Measurements from ENCODE around the gene FOXL3. TPM values are rescaled to one million over a fixed set of nuclear protein-coding genes. Genes with fewer than 3 reads are reported as not detected.

Gene FOXL3
- total and polyA plus RNA-seq, 2 experiments from 2014 or later: not detected

DNA sequence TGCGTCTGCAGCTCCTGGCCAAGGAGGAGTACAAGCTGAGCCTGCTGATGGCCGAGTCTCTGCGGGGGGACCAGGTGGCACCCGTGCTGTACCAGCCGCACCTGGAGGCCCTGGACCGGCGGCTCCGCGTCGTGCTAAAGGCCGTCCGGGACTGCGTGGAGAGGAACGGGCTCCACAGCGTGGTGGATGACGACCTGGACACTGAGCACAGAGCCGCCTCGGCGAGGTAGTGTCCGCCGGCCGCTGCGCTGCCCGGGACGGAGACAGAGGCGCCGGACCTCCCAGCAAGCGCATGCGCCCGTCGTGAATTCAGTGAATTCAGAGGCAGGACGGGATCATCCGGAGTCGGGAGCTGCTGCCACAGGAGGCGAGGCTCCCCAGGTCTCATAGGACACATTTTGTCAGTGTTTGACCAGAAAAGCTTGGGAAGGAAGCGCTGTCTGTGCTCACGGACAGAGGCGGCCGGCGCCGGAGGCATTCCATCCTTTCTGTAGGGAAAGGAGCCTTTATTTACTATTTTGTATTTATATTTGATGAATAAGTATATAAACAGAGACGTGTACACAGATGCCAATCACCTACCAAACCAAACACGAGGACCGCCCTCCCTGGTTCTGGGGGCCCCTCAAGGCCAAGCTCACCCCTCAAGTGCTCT, 30.1 kb upstream of the FOXL3 start:
- Histone ChIP-seq H3K36me3 (ENCODE audit: insufficient read depth) (peaks cover 10% of the 10 kb centered on the region; the same call in 1 of the 2 replicates), H4K20me1 (replicated peaks; ENCODE audit: insufficient read depth) (no peaks in the 10 kb centered on the region), H2AFZ (no peak overlapping the region), H3K79me2 (replicated peaks; ENCODE audit: insufficient read depth) (no peaks in the 10 kb centered on the region), H3K27ac (ENCODE audit: low read depth) (no peak overlapping the region), H3K4me1 (ENCODE audit: insufficient read depth) (no peaks in the 10 kb centered on the region), H3K27me3 (ENCODE audit: insufficient read depth) (no peaks in the 10 kb centered on the region), H3K9me2 (ENCODE audit: insufficient read depth) (no peaks in the 10 kb centered on the region), H3F3A (replicated peaks; ENCODE audit: low read depth) (peaks cover 7% of the 10 kb centered on the region; the same call in 1 of the 2 replicates), H3K4me2 (no peak overlapping the region), H3K4me3 (no peak overlapping the region)
- Mint-ChIP-seq H3K4me3 (no peak overlapping the region), H3K4me1 (no peaks in the 10 kb centered on the region; the same call in 2 of the 3 replicates), H3K36me3 (ENCODE audit: low read depth) (peaks cover 87% of the 10 kb centered on the region), H3K27me3 (ENCODE audit: insufficient read depth, low read depth, poor library complexity) (peaks cover 45% of the 10 kb centered on the region), H3K9me3 (peaks cover 86% of the 10 kb centered on the region), H3K27ac (no peak overlapping the region)
- DNase-seq (ENCODE audit: low spot score): no peak
- TF ChIP-seq, protein P1, sequence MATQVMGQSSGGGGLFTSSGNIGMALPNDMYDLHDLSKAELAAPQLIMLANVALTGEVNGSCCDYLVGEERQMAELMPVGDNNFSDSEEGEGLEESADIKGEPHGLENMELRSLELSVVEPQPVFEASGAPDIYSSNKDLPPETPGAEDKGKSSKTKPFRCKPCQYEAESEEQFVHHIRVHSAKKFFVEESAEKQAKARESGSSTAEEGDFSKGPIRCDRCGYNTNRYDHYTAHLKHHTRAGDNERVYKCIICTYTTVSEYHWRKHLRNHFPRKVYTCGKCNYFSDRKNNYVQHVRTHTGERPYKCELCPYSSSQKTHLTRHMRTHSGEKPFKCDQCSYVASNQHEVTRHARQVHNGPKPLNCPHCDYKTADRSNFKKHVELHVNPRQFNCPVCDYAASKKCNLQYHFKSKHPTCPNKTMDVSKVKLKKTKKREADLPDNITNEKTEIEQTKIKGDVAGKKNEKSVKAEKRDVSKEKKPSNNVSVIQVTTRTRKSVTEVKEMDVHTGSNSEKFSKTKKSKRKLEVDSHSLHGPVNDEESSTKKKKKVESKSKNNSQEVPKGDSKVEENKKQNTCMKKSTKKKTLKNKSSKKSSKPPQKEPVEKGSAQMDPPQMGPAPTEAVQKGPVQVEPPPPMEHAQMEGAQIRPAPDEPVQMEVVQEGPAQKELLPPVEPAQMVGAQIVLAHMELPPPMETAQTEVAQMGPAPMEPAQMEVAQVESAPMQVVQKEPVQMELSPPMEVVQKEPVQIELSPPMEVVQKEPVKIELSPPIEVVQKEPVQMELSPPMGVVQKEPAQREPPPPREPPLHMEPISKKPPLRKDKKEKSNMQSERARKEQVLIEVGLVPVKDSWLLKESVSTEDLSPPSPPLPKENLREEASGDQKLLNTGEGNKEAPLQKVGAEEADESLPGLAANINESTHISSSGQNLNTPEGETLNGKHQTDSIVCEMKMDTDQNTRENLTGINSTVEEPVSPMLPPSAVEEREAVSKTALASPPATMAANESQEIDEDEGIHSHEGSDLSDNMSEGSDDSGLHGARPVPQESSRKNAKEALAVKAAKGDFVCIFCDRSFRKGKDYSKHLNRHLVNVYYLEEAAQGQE (IDR thresholded peaks at IDR 0.05; ENCODE audit: unreplicated experiment): no peak
- TF ChIP-seq EZH2 (IDR thresholded peaks at IDR 0.05; ENCODE audit: low read depth, unreplicated experiment): no peak
- TF ChIP-seq ZNF331 (CRISPR knock-in tag; IDR thresholded peaks at IDR 0.05; ENCODE audit: low read depth): no peak
- TF ChIP-seq, protein P2, sequence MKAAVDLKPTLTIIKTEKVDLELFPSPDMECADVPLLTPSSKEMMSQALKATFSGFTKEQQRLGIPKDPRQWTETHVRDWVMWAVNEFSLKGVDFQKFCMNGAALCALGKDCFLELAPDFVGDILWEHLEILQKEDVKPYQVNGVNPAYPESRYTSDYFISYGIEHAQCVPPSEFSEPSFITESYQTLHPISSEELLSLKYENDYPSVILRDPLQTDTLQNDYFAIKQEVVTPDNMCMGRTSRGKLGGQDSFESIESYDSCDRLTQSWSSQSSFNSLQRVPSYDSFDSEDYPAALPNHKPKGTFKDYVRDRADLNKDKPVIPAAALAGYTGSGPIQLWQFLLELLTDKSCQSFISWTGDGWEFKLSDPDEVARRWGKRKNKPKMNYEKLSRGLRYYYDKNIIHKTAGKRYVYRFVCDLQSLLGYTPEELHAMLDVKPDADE (IDR thresholded peaks at IDR 0.05): no peak
- TF ChIP-seq NANOG (IDR thresholded peaks at IDR 0.05; ENCODE audit: borderline replicate concordance): no peak
- TF ChIP-seq JUNB (IDR thresholded peaks at IDR 0.05; ENCODE audit: unreplicated experiment): no peak
- TF ChIP-seq, protein P3, sequence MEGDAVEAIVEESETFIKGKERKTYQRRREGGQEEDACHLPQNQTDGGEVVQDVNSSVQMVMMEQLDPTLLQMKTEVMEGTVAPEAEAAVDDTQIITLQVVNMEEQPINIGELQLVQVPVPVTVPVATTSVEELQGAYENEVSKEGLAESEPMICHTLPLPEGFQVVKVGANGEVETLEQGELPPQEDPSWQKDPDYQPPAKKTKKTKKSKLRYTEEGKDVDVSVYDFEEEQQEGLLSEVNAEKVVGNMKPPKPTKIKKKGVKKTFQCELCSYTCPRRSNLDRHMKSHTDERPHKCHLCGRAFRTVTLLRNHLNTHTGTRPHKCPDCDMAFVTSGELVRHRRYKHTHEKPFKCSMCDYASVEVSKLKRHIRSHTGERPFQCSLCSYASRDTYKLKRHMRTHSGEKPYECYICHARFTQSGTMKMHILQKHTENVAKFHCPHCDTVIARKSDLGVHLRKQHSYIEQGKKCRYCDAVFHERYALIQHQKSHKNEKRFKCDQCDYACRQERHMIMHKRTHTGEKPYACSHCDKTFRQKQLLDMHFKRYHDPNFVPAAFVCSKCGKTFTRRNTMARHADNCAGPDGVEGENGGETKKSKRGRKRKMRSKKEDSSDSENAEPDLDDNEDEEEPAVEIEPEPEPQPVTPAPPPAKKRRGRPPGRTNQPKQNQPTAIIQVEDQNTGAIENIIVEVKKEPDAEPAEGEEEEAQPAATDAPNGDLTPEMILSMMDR (conservative IDR thresholded peaks at IDR 0.05; ENCODE audit: low read depth in 2 of 2): no peak
- no peak for TF ChIP-seq EZH2phosphoT487 (IDR thresholded peaks at IDR 0.05; ENCODE audit: unreplicated experiment)
- no peak for TF ChIP-seq STAT1 (IDR thresholded peaks at IDR 0.05; ENCODE audit: unreplicated experiment)
- TF ChIP-seq ZNF114 (CRISPR knock-in tag; IDR thresholded peaks at IDR 0.05): no peak
- no peak for TF ChIP-seq CREB1 (CRISPR knock-in tag; IDR thresholded peaks at IDR 0.05; ENCODE audit: low read depth)
- TF ChIP-seq, protein P4, sequence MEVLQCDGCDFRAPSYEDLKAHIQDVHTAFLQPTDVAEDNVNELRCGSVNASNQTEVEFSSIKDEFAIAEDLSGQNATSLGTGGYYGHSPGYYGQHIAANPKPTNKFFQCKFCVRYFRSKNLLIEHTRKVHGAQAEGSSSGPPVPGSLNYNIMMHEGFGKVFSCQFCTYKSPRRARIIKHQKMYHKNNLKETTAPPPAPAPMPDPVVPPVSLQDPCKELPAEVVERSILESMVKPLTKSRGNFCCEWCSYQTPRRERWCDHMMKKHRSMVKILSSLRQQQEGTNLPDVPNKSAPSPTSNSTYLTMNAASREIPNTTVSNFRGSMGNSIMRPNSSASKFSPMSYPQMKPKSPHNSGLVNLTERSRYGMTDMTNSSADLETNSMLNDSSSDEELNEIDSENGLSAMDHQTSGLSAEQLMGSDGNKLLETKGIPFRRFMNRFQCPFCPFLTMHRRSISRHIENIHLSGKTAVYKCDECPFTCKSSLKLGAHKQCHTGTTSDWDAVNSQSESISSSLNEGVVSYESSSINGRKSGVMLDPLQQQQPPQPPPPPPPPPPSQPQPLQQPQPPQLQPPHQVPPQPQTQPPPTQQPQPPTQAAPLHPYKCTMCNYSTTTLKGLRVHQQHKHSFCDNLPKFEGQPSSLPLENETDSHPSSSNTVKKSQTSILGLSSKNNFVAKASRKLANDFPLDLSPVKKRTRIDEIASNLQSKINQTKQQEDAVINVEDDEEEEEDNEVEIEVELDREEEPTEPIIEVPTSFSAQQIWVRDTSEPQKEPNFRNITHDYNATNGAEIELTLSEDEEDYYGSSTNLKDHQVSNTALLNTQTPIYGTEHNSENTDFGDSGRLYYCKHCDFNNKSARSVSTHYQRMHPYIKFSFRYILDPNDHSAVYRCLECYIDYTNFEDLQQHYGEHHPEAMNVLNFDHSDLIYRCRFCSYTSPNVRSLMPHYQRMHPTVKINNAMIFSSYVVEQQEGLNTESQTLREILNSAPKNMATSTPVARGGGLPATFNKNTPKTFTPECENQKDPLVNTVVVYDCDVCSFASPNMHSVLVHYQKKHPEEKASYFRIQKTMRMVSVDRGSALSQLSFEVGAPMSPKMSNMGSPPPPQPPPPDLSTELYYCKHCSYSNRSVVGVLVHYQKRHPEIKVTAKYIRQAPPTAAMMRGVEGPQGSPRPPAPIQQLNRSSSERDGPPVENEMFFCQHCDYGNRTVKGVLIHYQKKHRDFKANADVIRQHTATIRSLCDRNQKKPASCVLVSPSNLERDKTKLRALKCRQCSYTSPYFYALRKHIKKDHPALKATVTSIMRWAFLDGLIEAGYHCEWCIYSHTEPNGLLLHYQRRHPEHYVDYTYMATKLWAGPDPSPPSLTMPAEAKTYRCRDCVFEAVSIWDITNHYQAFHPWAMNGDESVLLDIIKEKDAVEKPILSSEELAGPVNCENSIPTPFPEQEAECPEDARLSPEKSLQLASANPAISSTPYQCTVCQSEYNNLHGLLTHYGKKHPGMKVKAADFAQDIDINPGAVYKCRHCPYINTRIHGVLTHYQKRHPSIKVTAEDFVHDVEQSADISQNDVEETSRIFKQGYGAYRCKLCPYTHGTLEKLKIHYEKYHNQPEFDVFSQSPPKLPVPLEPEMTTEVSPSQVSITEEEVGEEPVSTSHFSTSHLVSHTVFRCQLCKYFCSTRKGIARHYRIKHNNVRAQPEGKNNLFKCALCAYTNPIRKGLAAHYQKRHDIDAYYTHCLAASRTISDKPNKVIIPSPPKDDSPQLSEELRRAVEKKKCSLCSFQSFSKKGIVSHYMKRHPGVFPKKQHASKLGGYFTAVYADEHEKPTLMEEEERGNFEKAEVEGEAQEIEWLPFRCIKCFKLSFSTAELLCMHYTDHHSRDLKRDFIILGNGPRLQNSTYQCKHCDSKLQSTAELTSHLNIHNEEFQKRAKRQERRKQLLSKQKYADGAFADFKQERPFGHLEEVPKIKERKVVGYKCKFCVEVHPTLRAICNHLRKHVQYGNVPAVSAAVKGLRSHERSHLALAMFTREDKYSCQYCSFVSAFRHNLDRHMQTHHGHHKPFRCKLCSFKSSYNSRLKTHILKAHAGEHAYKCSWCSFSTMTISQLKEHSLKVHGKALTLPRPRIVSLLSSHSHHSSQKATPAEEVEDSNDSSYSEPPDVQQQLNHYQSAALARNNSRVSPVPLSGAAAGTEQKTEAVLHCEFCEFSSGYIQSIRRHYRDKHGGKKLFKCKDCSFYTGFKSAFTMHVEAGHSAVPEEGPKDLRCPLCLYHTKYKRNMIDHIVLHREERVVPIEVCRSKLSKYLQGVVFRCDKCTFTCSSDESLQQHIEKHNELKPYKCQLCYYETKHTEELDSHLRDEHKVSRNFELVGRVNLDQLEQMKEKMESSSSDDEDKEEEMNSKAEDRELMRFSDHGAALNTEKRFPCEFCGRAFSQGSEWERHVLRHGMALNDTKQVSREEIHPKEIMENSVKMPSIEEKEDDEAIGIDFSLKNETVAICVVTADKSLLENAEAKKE (CRISPR knock-in tag; IDR thresholded peaks at IDR 0.05): no peak
- no peak for TF ChIP-seq POLR2AphosphoS5 (IDR thresholded peaks at IDR 0.05; ENCODE audit: low read depth)
- ATAC-seq: no peak

All from GM23338 (cell line).